ENCODE measurements around the gene C16orf89.

DNA sequence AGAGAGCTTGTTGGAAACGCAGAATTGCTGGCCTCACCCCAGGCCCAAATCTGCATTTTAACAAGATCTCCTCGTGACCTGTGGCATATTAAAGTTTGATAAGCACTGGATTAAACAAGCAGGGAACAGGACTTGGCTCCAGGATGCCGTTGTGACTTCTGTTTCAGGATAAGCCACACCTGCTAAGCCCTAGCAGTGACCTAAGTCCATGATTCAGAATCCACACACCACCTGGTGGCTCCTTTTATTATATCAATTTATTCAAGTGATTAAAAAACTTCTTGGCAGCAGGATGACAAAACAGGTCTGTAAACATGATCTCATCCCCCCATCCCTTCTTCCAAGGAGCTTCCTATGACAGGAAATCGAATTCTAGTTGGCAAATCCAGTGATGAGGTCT, 41.1 kb downstream of the C16orf89 start:
- TF ChIP-seq CTCF (conservative IDR thresholded peaks at IDR 0.05) (peak; percentile 56), EZH2 (IDR thresholded peaks at IDR 0.05; ENCODE audit: low read depth) (no peak)

Measured in PC-9 (cell line).